Measurements from ENCODE around the gene GLYATL1.

GLYATL1 gene, protein sequence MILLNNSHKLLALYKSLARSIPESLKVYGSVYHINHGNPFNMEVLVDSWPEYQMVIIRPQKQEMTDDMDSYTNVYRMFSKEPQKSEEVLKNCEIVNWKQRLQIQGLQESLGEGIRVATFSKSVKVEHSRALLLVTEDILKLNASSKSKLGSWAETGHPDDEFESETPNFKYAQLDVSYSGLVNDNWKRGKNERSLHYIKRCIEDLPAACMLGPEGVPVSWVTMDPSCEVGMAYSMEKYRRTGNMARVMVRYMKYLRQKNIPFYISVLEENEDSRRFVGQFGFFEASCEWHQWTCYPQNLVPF

DNA sequence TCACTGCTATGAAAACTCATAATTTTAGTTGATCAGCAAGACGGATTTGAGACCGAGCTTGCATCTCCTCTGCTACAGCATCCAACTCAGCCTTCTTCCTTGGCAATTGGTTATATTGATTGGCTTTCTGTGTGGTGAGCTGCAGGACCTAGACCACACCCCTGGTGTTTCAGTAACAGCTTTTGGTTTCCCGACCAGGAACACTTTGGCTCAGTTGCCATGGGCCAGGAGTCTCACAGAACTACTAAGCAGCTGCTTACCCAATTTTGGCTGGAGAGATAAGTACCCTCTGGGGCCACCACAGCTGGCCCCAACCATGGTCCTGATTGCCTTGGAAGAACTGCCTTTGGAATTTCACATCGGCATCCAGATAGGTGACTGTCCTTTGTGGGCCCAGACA, at the start of gene GLYATL1:
Gene GLYATL1 (plus strand): TSS at position 212 of the 400 bp plus-strand sequence. CDS start 7,600 bp downstream, outside the sequence.
- DNase-seq = no peak

DNA sequence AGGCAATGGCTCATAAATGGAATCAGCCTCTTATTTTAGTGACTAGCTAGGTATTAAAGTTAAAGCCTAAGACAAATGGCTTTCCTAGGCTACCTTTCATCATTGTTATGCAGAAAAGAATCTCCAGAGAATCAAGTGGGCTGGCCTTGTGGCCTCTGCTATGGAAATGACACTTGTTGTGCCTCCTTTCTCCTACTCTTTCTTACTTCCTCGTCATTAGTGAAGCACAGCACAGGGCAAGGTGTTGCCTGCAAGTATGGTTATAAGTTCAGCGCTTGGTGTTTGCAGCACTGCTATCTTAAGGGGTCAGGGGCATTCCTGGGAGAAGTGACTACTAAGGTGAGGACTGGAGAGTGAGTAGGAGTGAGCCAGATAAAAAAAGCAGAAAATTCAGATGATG, 45.4 kb upstream of the GLYATL1 start:
- DNase-seq = no peak

DNA sequence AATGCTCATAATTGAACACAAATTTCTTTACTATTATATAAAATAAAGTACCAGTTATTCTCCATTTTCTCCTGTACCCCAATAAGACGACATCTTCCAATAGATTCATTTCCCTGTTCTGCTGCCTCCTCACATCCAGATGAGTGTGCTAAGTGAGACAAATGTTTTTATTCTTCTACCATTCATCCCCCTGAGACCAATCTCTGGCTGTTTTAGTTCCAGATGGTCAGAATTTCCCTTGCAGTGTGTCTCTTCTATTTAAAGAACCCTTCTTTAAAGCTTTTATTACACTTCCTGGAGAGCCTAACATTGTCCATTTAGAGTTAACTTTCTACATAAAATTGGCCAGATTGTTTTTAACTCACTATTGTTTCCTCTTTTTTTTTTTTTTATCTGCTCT, 41.2 kb upstream of the GLYATL1 start:
- DNase-seq = no peak

DNA sequence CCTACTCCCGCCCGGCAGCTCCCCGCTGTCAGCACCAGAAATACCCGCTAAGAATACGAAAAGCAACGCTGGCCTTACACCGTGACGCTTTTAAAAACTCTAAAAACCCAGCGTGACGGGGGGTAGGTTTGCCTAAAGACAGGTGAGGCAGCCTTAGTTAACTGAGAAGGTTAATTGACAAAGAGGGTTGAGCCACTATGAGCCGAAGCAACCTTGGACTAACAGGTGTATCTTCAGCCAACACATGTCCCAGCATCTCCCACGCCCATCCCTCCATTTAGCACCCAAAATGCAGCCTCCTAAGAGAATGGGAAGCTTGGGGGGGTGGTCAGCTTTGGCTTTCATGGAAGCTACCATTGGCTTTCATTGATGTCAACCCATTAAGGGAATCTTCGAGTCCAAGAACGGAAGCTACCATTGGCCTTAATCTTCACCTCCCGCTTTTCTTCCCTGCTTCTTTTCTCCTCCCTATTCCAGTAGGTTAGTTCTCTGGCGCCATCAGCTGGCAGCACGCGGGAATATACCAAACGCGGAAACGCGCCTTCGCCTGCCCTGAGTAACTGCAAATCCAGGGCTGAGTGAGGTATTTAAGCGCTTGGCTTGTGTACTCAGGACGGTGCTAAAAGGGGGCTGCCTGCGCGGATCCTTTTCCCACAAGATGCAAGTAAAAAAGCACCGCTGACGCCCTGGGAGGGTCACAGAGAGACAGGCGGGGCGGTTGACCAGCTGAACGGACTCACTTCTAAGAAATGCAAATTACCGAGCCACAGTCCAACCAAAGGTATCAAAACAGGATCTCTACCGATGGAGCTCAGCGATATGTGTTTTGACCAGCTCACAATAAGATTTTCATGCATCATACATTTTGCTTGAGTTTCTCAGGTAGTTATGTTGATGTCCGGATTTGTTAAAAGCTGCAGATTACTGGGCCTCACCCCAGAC, 38.5 kb upstream of the GLYATL1 start:
- no peak for DNase-seq

DNA sequence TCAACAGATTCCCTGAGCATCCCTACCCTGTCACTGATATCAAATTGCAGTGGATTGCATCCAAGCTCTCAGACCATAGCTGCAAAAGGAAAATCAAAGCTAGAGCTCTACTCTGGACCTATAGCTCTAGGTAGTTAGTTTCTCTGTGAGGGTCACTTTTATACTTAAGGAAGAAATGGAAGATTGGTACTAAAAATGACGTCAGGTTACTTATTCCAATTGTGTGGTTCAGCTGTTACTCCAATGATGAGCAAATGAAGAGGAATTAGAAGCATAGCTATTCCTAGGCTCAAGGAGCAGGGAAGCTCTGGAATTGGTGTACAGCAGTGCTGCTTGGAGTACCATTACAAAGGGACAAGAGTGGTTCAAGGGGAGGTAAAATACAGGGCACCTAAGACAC, 36.4 kb upstream of the GLYATL1 start:
- no peak for DNase-seq

DNA sequence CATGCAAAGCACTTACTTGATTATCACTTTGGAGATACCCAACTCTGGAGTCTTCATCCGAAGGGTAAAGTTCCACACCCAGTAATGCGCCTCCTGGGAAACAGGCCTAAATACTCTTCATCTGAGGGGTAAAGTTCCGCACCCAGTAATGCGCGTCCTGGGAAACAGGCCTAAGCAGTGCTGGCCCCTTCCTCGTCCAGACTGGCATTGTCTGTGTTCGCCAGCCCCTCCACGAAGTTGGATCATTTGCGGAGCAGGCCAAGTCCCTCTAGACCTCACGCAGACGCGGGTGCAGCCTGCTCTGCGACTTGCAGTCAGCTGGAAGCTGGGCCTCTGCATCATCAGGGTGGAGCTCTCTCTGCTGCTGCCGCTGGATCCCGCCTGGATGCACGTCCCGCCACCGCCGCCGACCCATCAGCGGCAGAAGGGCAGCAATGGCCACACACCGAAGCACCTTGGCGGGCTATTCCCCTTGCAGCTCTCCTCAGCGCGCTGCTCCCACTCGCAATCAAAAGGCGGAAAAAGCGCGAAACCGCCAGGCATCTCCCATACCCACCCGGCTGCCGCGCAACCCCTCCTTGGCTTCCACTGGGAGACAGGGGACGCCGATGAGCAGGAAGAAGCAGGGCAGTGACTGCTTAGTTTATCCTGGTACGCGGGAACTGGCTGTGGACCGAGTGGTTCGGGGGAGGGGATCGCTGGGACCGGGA, 34.1 kb upstream of the GLYATL1 start:
- DNase-seq = no peak

DNA sequence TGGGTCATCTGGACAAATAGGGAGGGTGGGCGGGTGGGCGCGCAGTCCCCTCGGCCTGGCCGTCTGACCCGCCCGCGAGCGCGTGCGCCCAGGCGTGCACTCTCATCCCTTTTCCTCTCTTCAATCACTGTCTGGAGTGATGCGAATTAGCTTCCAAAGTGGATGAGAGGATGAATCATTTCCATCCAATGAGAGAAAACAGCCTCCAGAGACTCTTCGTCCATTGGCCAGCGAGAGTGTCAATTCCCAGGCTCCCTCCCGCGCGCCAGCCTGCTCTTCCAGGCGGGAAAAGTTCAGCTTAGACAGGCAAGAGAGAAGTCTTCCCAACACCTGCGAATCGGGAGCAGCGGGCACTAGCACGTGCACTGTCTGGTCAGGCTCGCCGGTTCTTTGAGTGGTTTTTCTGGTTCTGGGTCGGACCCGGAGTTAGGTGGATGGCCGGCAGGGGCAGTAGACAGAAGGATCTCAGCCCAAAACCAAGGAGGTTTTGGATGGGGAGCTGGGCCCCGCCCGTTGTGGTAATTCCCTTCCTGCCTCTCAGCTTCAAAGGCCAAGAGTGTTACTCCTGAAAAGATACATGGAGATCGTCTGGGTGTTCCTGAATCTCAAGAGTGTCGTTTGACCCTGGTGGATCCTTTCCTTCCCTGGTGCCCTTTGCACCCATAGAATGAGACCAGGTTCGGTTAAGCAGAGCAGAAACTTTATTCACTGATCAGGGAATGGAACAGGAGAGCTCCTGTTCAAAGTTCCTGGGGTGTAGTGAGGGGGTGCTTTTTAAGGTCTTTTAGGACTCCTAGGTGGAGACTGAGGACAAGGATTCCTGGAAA, 33.4 kb upstream of the GLYATL1 start:
- DNase-seq = no peak

DNA sequence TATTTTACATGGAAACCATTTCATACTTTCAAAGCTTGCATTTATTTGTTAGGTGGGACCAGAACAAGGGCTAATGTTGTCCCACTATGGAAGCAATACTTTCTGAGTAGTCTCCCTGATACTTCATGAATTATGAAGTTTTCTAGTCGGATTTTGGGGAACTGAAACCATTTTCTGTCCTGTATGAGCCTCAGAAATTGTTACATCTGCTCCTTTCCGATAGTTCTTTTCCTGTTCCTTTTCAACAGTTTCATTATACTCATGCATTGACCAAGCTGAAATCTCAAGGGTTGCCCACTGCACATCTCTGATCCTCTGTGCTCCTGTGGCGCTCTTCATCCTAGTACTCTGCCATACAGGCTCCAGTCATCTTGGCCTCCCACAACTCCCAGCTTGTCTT, 31.5 kb upstream of the GLYATL1 start:
- no peak for DNase-seq

DNA sequence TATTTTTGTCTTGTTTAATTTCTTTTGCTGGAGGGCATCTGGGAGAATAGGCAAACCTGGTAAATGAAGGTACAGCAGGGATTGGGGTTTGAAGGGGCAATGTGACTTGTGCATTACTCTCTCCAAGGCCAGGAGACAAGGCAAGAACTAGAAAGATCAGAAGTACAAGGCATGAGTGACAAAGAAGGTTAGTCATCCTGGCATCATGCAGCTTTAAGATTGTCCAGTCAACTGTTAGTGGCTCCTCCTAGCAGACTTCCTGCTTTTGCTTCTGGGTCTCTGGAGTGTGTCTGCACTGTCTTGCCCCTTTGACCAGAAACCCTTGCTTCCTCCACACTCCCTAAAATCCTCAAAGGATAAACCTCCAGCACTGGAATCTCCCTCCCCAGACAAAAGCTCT, 27.2 kb upstream of the GLYATL1 start:
- no peak for DNase-seq

DNA sequence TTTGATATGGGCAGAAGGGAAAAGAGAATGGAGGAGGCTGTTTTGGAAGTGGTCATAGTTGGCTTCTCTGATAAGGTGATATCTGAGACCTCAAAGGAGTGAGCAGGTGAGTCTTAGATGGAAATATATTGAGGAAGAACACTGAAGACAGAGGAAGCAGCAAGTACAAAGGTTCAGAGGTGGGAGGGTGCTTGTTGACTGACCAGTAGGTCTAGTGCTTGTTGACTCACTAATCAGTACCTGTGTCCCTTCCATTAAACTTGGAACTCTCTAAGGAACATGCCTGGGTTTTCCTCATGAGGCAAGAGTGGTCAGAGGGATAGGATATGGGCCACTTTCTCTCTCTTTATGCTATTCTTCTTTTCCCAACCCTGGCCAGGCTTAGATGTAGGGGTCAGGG, 25.6 kb upstream of the GLYATL1 start:
- DNase-seq = no peak

DNA sequence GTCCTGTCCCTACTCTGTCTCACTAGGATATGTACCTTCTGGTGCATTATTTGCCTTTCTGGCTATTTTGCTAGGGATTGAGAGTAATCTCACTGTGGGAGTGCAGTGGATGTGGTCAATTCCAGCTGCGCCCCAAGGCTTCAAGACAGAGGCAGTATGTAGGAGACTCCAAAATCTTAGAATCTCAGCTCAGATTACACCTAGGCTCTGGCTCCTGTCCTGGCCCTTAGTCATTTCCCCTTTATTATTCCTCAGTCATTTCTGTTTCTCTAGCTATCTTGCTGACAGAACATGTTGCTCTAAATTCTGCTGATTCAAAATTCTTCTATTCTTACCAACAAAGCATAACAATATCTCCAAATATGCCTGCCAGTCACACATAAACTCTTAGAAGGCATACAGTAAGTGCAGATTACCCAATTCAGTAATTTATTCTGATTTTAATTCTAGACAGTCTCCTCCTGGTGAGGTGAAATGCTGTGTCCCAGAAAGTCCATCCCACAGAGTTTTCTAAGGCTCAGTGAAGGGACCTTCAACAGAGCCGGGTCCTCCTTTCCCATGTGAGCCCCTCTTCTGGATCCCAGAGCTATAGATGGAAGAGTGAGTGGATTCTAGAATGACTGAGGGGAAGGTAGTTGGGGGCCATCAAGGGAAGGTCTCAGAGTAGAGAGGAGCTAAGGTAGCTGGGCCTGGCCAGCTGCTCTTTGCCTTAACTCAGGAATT, 24.3 kb upstream of the GLYATL1 start:
- DNase-seq = no peak

DNA sequence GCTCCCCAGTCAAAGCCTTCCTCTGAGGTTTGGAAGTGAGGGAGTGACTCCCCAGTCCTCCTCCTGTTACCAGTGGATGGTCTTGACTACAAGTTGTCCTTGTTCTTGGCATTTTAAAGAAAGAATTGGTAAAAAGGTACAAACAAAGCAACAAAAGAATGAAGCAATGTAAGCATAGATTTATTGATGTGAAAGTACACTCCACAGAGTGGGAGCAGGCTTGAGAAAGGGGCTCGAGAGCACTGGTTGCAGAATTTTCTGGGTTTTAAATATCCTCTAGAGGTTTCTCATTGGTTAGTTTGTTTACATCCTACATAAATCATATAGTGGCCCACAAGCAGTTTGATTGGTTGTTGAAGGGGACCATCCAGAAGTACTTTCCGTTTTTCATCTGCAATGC, 22.7 kb upstream of the GLYATL1 start:
- DNase-seq = no peak

DNA sequence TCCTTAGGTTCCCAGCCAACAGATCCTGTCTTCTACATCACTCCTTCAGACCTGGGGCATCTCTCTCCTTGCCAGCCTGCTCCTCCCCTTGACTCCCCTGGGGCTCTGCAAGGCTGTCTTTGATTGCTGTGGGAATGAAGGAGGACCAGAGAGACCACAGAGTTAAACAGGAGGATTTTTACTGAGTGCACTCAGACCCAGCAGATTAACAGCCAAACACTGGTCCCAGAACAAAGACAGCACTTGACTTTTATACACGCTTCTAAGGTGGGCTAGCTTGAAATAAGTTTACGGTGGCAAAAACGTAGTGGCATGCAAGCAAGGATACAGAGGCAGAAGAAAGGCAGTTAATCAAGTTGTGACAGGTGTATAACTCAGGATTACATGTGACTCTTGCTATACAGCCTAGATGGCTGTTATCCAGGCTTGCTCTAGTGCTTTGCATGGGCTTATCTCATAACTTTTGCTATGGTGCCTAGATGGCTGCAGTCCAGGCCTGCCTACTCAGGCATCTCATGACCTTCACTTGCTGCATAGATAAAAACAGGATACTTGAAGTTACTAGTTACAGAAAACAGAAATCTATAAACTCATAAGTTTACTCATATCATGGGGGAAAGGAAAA, 22.0 kb upstream of the GLYATL1 start:
- DNase-seq = no peak

DNA sequence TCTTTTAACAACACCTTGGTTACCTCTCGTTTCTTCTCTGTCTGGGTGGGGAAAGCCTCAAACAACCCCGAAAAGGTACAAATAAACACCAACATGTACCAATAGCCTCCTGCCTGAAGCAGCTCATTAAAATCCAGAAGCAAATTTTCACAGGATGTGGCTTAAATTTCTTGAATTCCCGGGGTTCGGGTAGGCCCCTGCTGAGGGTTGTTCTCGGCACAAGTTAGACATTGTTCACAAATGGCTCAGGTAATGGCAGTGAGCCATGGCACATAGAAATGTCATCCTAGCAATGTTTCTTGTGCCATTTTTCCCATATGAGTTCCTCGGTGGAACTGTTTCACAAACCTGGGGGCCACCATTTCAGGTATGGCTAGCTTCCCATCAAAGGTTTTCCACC, 19.7 kb upstream of the GLYATL1 start:
- no peak for DNase-seq

DNA sequence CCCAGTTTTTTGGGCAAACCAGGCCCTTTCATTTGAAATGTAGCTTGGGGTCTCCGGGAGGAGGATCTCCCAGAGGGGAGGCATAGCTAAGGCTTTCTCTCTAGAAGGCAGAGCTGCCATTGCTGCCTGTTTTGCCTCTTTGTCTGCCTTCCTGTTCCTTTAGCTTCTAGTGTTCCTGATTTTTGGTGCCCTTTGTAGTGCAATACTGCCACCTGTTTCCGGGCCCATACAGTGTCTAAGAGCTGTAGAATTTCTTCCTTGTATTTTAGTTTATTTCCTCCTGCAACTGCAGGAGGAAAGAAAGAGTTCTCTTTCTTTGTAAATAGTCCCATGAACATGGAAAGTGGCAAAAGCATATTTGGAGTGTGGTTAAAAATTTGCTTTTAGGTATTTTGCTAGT, 19.3 kb upstream of the GLYATL1 start:
- DNase-seq = peak; percentile 3

DNA sequence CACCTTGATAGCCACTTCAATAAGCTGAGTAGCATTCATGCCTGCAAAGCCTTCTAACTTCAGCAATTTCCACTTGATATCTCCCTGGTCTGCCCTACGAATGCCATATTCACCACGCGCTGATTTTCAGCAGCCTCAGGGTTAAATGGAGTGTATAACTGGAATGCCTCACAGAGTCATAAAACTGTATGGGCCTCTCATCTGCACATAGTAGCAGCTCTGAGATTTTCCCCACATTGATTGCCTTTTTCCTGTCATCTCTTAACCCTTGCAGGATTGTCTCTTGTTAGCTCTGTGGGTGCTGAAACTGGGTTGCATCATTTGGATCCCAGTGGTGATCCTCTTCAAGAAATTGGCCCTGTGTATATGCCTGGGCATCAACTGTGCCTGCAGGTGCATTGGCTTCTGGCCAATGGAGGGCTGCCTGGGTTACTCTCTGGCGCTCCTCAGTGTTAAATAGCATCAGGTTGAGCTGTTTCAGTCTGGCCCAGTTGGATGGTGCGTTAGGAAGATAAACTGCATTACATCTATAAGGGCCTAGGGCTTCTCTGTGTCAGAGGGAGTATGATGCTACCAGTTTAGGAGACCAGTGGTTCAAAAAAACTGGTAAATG, 17.4 kb upstream of the GLYATL1 start:
- DNase-seq = no peak

DNA sequence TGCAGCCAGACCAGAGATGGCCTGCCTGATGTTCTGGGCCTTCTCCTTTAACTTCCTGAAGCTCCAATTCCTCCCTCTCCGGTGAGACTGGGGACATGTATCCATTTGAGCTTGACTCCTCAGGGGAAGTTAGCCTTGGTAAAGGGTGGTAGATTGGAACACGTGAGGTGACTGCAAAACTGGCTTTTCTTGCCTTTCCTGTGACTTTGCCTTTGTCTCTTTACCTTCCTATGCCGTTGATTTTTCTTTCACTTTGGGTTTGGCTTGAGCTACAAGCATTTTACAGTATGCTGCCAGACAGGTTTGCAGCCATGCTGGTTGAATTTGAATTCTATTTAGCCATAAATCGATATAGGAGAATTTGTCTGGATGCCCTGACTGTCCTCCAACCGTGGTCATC, 16.8 kb upstream of the GLYATL1 start:
- no peak for DNase-seq

DNA sequence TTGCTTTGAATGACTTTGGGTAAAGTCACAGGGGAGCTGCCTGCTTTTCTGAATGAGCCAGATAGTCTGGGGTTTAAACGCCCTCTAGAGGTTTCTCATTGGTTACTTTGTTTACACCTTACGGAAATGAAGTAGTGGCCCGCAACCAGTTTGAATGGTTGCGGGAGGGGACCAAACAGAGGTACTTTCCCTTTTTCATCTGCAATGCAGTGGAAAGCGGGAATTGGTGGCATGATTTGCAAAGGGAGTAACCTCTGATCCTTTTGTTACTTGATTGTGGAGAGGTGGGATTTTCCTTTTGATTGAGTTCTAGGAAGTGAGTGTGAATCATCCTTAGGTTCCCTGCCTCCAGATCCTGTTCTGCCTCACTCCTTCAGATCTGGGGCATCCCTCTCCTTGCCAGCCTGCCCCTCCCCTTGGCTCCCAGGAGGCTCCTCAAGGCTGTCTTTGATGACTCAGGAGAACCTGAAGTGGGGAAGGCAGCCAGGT, 15.9 kb upstream of the GLYATL1 start:
- DNase-seq = no peak

DNA sequence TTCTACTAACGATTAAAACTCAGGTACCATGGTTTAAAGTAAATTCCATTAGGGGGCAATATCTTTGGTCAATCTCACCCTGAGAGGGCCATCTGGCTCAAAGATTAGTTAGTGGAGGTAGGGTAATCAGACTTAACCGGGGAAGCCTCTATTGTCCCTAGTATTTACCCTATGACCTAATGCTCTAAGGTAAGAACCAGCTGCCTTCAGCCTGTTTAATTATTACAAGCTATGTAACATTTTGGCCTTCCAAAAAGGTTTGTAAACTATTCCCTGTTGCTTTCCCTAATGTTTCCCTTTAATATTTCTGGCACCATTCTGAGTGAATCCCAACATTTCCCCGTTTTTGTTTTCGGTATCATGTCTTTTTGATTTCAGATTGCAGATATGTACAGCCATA, 15.1 kb upstream of the GLYATL1 start:
- DNase-seq = no peak

DNA sequence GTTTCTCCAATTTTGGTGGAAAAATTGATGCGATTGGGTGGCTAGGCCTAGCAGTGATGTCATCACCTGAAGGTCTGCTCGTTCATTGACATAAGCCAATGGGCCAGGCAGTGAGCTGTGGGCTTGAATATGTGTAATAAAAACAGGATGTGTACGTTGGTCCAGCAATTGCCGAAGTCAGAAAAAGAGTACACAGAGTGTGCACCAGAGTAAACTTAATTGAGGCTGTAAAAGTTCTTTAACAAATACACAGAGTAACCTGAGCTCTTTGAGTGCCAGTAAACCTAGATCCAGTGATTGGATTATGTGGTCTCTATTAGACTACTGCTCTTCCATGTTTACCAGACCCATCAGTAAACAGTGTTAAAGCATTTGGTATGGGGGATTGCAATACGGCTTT, 13.0 kb upstream of the GLYATL1 start:
- DNase-seq = no peak

DNA sequence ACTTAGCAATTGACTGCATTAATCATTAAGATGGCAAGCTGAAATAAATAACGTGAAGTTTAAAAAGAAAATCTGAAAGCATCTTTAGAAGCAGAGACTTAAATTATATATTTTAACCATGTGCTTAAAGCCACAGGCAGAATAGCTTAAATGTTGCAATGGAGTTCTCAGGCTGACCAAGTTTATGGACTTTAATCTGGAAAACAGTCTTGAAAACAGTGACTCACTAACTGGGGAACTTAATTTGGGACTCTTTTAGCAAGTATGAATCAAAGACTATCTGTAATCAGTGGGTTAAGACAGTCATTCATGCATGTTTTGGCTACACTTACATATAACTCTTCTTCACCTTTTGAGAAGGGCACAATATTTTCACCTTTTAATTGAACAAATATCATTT, 12.6 kb upstream of the GLYATL1 start:
- no peak for DNase-seq
